ENCODE measurements around the gene CNOT9.

CNOT9 gene

DNA sequence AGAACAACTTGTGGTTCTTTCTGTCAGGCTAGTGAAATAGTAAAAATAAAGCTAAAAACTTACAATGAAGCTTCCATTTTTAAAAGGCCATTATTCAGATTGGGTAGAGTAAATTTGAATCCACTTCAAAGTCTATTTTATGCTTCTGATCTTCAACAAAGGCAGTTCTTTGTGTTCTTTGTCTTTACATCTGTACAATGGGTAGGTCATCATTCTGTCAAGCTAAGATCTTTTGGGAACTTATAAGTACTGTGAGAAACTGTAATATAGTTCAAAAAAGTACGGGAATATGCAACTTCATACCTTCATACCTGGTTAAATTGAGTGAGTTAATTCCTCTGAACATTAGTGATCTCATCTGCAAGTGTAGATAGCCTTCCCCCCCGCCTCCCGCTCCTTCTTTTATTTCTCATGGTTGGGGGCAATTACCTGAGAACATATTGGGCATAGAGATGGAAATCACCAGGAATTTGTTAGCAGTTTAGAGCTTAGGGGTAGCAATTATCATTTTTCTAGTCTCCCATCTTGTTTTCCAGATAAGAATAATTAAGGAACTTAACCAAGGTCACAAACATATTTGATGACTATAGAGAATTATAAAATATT, 9.7 kb downstream of the CNOT9 start:
- no peak for DNase-seq

DNA sequence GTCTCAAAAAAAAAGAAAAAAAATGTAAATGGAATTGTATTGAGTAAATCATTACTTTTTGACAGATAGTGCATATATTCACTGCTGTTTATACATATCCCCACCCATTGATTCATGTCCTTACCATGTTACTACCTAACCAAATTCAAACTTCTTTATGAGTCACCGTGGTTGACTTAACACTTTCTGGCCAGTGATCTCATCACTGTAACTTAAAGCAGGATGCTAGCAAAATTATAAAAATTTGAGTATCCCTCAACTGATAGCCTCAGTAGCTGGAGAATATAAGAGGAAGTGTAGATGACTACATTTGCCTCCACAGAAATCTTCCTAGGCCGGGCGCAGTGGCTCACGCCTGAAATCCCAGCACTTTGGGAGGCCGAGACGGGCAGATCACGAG, 13.4 kb downstream of the CNOT9 start:
- DNase-seq: no peak

DNA sequence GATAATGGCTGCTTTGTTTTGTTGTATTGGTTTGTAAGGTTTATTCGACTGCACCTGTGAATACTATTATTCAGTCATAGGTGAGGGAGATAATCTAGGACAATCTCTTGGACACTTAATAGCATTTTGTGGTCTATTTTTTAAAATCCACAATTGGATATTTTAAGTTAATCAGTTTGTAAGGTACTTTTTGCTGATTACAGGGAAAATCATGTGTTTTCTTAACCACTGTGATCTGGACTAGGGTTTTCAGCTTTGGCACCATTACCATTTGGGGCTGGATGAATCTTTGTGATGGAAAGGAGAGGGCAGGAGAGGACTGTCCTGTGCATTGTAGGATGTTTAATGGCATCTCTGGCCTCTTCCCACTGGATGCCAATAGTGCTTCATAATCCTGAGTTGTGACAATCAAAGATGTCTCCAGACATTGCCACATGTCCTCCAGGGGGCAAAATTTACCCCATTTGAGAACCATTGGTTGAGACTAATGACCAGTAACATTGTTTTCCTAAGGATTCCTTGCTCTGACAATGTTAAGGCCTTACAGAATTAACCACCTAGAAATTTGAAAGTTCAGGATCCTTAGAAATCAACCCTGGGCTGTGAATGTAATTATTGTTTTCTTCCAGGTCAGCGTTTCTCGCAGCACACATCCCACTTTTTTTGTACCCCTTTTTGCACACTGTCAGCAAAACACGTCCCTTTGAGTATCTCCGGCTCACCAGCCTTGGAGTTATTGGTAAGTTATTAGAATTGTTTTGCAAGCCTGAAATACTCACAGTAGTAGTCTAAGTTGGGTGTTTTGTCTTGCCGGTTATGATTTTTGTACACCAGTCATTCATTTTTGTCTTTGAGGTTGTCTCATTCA, 15.6 kb downstream of the CNOT9 start:
- DNase-seq: no peak

DNA sequence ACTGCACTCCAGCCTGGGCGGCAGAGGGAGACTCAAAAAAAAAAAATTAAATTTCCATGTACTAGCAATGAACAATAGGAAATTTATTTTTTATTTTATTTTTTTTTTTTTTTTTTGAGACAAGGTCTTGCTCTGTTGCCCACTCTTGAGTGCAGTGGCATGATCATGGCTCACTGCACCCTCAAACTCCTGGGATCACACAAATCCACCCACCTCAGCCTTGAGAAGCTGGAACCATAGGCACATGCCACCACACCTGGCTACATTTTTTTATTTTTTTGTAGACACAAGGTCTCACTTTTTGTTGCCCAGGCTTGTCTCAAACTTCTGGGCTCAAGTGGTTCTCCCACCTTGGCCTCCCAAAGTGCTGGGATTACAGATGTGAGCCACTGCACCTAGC, 16.9 kb downstream of the CNOT9 start:
- DNase-seq: no peak

DNA sequence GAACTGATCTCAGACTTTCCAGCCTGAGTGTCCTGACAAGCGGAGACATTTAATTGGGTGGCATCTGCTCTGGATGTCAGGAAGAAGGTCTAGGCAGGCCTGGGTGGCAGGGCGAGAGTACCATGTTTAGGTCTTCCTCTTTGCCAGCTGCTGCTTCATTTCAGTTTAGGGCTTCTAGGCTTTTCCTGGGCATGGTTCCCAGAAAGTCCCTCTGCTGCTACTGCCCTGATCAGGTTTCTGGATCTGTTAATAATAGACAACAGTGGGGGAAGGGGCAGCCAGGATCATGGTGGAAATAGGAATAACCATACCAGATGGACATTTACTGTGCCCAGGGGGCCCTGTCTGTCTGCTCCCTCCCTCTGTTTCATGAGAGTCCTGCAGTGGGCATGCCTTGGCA, 36.8 kb downstream of the CNOT9 start:
- DNase-seq: no peak

DNA sequence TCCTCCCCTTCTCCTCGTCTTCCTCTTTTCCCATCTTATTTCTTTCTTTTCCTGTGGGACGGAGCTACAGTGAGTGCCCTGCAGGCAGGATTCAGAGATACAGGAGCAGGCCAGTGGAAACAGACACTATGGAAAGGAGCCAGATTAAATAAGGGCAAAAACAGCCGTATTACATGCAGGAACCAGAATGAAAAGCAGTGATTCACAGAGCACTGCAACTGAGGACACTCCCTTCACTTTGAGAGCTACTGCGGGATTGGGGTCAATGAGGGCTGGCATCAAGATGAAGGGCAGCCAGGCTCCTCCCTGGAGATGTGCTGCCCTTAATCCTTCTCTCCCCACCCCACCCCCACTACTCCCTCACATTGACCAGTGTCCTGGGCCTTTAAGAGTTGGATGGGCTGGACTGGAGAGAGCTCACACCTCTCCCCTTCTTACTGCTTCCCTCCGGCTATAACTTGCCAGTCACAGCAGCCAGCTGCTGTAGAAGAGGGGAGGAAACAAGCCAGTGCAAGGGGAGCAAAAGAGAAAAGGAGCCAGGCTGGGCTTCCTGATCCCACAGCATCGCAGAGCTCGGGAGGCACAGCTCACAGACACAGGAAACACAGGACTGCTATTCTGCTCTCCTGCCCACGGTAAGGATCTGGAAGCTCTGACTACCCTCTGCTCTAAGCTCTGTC, 38.9 kb downstream of the CNOT9 start, which contains the start of gene PLCD4:
PLCD4 (plus strand) TSS at position 464 of the 680 bp plus-strand sequence. CDS start 7,841 bp downstream, outside the sequence.
- no peak for DNase-seq

DNA sequence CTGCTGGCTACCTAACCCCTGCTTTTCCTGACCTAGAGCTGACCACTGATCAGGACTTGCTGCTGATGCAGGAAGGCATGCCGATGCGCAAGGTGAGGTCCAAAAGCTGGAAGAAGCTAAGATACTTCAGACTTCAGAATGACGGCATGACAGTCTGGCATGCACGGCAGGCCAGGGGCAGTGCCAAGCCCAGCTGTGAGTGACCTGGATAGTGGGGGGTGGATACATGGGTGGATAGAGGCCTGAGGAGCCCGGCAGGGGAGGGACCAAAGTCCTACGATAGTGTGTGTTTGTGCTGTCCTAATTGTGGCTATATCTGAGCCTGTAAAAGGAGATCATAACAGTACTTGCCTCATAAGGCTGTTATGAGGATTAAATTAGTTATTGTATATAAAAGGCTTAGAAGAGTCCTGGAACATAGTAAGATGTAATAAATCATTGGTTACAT, 47.3 kb downstream of the CNOT9 start:
- DNase-seq: no peak

DNA sequence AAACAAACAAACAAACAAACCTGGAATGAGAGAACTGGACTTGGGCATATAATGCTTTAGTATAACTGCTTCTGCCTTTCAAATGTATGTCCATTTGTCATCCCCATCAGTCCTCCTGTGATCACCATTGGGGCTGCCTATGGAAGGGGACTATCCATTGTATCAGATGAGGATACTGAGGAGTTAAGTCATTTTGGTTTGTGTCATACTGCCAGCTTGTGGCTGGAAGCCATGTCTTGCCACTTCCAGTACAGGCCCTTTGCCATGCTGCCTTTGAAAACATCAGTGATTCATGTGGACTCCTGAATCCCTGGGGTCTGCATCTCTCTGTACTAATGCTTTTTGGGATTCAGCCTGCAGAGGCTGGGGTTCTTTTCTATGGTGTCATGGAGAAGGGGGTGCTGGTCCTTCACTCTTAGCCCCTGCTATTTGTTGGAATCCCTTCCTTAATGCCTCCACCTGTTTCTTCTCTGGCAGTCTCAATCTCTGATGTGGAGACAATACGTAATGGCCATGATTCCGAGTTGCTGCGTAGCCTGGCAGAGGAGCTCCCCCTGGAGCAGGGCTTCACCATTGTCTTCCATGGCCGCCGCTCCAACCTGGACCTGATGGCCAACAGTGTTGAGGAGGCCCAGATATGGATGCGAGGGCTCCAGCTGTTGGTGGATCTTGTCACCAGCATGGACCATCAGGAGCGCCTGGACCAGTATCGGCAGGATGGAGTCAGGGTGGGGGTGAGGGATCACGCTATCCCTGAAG, 49.6 kb downstream of the CNOT9 start:
- no peak for DNase-seq

DNA sequence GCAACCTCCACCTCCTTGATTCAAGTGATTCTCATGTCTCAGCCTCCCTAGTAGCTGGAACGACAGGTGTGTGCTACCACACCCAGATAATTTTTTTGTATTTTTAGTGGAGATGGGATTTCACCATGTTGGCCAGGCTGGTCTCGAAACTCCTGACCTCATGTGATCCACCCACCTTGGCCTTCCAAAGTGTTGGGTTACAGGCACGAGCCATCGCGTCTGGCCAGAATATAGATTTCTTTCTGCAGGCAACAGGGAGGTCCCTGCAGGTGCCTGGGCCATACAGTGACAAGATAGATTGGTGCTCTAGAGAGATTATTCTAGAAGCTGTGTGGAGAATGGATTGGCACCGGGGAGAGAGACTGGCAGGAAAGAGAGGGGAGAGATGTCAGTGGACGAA, 52.4 kb downstream of the CNOT9 start:
- DNase-seq: no peak

DNA sequence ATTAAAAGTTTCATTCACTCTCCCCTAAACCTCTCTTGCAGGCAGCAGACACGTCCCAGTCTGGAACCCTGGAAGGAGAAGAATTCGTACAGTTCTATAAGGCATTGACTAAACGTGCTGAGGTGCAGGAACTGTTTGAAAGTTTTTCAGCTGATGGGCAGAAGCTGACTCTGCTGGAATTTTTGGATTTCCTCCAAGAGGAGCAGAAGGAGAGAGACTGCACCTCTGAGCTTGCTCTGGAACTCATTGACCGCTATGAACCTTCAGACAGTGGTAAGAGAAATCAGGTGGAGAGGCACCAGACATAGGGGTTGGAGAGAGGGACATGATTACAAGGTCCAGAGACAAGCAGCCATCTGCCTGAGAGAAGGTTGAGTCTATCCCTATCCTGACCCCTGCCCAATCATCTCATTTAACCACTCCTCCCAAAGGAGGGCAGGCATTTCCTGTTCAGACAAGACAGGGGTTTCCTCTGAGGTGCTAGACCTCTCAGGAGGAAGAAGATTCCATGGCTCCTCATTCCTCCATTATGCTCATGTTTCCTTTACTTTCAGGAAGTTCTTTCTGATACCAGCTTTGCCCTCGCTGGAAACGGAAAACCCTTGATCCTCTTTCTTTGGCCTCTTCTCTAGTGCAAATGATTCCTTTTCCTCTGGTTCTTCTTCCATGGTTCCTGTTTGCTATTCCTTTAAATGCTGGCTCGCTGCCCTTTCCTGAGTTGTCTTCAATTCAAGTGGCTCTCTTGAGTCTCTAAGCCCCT, 54.1 kb downstream of the CNOT9 start:
- DNase-seq: no peak

DNA sequence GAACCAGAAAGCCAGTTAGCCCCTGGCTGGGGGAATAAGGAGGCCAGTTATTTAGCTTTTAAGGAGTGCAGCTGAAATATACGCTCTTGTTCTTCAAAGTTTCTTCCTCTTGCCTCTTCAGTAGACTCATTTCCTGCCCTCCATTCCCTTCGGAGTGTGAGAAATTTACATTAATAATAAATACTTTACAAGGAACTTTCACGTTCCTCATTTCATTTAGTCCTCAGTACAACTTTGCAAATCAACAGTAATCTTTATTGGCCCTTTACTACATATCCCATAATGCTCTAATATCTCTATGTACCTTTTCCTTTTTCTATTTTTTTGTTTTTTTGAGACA, 54.7 kb downstream of the CNOT9 start:
- no peak for DNase-seq

DNA sequence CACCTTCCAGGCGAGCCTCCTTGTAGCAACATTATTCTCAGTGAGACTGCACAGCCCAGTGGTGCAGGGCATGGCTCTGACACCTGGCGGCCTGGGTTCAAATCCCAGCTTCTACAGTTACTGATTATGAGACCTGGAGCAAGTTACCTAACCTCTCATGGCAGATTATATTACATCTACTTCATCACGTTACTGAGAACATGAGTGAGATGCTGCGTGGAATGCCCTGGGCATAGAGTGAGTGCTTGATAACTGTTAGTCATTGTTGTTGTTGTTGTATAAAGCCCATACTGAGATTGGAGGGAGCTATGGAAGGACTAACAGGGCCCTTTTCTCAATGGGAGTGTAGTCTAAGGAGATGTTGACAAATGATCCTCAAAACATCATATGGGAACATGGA, 57.7 kb downstream of the CNOT9 start:
- DNase-seq: no peak

DNA sequence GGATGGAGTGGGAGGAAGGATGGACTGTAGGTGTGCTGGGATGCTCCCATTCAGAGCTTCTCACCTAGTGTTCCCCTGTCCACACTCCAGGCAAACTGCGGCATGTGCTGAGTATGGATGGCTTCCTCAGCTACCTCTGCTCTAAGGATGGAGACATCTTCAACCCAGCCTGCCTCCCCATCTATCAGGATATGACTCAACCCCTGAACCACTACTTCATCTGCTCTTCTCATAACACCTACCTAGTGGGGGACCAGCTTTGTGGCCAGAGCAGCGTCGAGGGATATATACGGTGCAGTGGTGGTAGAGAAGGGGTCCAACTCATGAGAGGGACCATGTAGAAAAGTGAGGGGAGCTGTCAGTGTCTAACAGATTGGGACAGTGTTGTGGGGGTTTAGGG, 59.3 kb downstream of the CNOT9 start:
- no peak for DNase-seq

DNA sequence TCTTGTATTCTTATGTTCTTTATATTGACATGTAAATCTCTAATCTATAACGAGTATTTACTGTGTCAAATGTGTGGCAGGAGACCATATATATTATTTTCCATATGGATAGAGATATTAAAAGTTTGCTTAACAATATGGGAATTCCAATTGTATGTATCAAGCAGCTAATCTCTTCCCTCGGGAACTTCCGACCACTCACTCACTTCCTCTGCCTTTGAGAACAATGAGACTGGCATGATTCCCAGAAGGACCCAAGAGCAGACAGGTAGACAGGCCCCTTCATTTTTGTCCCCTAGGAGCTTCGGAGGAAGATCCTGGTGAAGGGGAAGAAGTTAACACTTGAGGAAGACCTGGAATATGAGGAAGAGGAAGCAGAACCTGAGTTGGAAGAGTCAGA, 63.2 kb downstream of the CNOT9 start:
- DNase-seq: no peak

DNA sequence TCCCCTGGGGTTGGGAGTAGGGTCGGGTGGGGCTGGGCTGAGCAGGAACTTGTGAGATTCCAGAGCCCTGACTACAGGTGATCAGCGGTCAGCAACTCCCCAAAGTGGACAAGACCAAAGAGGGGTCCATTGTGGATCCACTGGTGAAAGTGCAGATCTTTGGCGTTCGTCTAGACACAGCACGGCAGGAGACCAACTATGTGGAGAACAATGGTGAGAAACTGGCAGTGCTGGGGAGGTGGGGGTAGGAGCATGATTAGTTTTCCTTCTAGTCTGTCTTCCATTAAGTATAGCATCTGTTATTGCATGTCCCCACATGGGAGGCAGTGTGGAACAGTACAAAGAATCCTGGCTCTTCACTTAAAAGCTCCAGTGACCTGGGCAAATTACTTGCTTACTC, 67.1 kb downstream of the CNOT9 start:
- no peak for DNase-seq

DNA sequence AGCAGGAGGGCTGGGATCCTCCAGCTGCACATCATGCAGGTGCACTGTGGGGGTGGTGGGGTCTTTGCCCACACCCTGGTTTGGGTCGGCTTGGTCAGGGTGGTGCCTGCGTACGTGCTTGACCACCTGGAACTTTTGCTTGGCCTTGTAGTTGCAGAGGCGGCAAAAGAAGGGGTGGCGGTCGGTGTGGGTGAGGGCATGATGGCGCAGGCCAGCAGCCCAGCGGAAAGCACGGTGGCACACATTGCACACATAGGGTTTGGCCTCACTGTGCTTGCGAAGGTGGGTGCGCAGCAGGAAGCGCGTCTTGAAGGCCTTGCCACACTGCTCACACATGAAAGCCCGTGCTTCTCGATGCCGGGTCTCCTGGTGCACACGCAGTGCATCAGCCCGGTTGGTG, 69.7 kb downstream of the CNOT9 start:
- no peak for DNase-seq

DNA sequence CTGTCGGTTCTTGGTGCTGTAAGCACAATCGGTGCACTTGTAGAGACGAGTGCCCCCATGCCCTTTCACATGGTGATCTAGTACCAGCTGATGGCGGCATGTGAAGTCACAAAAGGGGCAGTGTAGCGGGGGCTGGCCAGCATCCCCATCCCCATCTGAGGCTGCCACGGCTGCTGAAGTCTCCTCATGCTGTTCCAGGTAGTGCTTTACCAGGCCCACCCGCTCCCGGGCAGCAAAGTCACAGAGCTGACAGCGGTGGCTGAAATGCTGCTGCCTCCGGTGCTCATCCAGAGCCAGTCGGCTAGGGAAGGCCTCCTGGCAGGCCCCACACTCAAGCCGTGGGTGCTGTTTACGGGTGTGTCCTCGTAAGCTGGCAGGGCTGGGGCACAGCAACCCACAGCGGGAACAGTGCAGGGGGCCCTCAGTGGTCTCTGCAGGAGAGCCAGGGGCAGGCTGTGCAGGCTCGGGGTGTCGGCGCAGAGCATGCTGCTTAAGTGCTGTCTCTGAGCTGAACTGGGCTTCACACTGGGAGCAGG, 73.5 kb downstream of the CNOT9 start:
- DNase-seq: no peak

DNA sequence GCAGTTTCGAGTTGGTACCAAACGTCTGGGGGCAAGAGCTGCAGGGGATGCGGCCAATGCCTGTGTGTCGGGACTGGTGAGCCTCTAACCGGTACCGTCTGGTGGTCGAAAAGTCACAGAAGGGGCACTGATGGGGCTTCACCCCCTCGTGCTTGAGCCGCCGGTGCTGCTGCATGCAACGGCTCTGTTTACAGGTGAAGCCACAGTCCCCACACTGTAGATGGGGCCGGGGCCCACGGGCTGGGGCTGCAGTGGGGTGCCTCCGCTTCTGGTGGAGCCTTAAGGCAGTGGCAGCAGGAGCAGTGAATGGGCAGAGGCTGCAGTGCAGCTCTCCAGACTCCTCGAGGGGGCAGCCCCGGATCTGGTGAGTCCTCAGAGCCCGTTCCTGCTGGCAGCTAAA, 74.1 kb downstream of the CNOT9 start:
- DNase-seq: no peak

DNA sequence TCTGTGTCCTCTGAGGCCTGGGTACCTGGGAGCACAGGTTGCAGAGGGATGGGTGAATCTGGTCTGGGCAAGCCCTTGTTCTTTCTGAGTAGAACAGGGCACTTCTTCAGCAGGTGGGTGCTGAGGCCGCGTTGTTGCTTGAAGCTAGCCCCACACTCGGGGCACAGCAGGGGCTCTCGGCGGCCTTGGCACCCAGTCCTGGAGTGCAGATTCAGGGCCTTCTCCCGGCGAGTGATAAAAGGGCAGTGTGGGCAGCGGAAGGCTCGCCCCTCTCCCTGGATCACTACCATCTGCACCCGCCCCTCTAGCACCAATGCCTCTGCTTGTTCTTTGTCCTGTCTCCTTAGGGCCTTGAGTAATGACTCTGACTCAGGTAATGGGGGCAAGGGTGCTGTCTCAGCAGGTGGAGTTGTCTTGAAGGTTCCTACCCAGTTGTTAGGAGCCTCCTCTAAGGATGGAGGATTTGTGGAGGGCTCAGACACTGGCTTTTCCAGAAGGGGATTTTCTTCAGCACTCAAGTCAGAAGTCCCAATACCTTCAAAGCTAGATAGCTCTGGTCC, 75.2 kb downstream of the CNOT9 start:
- no peak for DNase-seq

DNA sequence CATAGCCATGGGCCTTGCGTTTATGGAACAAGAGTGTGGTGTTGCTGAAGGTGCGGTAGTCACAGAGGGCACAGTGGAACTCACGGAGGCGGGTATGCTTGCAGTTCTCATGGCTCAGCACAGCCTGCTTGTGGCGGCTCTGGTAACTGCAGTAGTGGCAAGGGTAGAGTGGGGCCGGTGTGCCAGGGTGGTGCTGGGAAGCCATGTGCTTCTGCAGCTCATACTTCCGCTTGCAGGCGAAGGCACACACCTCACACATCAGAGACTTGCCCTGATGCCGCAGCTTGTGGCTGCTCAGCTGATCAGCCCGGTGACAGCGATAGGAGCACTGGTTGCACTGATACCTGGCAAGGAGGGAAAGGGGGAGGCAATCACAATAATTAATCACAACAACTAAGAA, 76.1 kb downstream of the CNOT9 start:
- no peak for DNase-seq

DNA sequence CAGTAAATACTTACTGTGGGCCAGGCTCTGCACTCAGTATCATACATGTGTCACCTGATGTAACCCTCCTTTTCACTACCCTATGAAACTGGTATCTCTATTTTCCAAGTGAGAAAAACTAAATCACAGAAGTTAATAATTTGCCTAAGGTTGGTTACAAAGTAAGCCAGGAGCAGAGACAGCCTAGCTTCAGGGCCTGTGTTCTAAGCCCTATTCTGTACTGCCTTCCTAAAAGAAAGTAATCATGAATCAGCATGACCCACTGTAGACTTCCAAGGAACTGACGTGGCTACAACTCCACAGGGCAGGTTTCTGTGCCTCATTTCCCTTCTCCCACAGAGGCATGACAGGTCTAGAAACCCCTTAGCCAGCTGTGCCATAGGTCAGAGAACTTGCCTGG, 76.5 kb downstream of the CNOT9 start:
- DNase-seq: no peak

All from activated naive CD4-positive, alpha-beta T cell treated with anti-CD3 and anti-CD28 coated beads, Interleukin-2, amount 50 U/mL, for 16 hours (primary cell).